Measurements from ENCODE around the gene ALAS1. TPM values are rescaled to one million over a fixed set of nuclear protein-coding genes. Genes with fewer than 3 reads are reported as not detected.

The ALAS1 gene
- total and polyA plus RNA-seq, 2 of the 13 experiments (the other 11 are each of a cell fraction or from before 2014, with no cell fraction given) = 36.0 to 43.2 TPM

- TF ChIP-seq JUND (CRISPR knock-in tag; IDR thresholded peaks at IDR 0.05) = peak; percentile 16; the same call in 1 of the 2 replicates
- peak; percentile 73 for TF ChIP-seq XRCC5 (optimal IDR thresholded peaks at IDR 0.05; ENCODE audit: low read length)
- peak; percentile 50 for TF ChIP-seq IRF2 (CRISPR knock-in tag; IDR thresholded peaks at IDR 0.05)
- no peak for TF ChIP-seq MED13 (CRISPR knock-in tag; IDR thresholded peaks at IDR 0.05)
- TF ChIP-seq, protein P1, sequence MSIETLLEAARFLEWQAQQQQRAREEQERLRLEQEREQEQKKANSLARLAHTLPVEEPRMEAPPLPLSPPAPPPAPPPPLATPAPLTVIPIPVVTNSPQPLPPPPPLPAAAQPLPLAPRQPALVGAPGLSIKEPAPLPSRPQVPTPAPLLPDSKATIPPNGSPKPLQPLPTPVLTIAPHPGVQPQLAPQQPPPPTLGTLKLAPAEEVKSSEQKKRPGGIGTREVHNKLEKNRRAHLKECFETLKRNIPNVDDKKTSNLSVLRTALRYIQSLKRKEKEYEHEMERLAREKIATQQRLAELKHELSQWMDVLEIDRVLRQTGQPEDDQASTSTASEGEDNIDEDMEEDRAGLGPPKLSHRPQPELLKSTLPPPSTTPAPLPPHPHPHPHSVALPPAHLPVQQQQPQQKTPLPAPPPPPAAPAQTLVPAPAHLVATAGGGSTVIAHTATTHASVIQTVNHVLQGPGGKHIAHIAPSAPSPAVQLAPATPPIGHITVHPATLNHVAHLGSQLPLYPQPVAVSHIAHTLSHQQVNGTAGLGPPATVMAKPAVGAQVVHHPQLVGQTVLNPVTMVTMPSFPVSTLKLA (IDR thresholded peaks at IDR 0.05) = peak; percentile 63
- peak; percentile 13; the same call in 1 of the 2 replicates for TF ChIP-seq ZNF230 (CRISPR knock-in tag; IDR thresholded peaks at IDR 0.05)
- TF ChIP-seq ZEB1 (IDR thresholded peaks at IDR 0.05; ENCODE audit: insufficient replicate concordance, low read depth) = peak; percentile 60
- TF ChIP-seq, protein P2, sequence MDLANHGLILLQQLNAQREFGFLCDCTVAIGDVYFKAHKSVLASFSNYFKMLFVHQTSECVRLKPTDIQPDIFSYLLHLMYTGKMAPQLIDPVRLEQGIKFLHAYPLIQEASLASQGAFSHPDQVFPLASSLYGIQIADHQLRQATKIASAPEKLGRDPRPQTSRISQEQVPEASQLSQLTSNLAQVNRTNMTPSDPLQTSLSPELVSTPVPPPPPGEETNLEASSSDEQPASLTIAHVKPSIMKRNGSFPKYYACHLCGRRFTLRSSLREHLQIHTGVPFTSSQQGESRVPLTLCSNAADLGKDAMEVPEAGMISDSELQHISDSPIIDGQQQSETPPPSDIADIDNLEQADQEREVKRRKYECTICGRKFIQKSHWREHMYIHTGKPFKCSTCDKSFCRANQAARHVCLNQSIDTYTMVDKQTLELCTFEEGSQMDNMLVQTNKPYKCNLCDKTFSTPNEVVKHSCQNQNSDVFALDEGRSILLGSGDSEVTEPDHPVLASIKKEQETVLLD (CRISPR knock-in tag; IDR thresholded peaks at IDR 0.05; ENCODE audit: low read depth) = peak; percentile 75; the same call in 1 of the 2 replicates
- TF ChIP-seq MEF2D (CRISPR knock-in tag; IDR thresholded peaks at IDR 0.05) = peak; percentile 79
- TF ChIP-seq MXD4 (CRISPR knock-in tag; IDR thresholded peaks at IDR 0.05) = peak; percentile 36; the same call in 1 of the 2 replicates
- TF ChIP-seq FOXC1 (CRISPR knock-in tag; IDR thresholded peaks at IDR 0.05; ENCODE audit: borderline replicate concordance) = 0 out of 2 replicates have a peak, but pooled peaks have one; percentile 29
- peak; percentile 69; the same call in 1 of the 2 replicates for TF ChIP-seq THAP11 (CRISPR knock-in tag; IDR thresholded peaks at IDR 0.05)
- peak; percentile 89 for TF ChIP-seq SAP130 (CRISPR knock-in tag; IDR thresholded peaks at IDR 0.05; ENCODE audit: low read depth)
- peak; percentile 45; the same call in 1 of the 2 replicates for TF ChIP-seq SOX5 (CRISPR knock-in tag; IDR thresholded peaks at IDR 0.05; ENCODE audit: borderline replicate concordance)
- 0 out of 2 replicates have a peak, but pooled peaks have one; percentile 32 for TF ChIP-seq ZBTB7B (CRISPR knock-in tag; IDR thresholded peaks at IDR 0.05)
- peak; percentile 78 for TF ChIP-seq HDAC1 (CRISPR knock-in tag; IDR thresholded peaks at IDR 0.05)
- TF ChIP-seq PAF1 (CRISPR knock-in tag; IDR thresholded peaks at IDR 0.05) = peak; percentile 98
- TF ChIP-seq KDM2A (CRISPR knock-in tag; IDR thresholded peaks at IDR 0.05; ENCODE audit: borderline replicate concordance, low read depth) = peak; percentile 5; the same call in 1 of the 2 replicates
- TF ChIP-seq ZBTB14 (CRISPR knock-in tag; IDR thresholded peaks at IDR 0.05) = no peak
These were observed 40.3 kb downstream of the ALAS1 start (continued) for GRCh38 chr3:52238193-52238760.

All from HepG2 (cell line).